ENCODE data around the gene PEX13. TPM values are rescaled to one million over a fixed set of nuclear protein-coding genes. Genes with fewer than 3 reads are reported as not detected.

Gene PEX13
- total RNA-seq, 1 experiment from 2014 or later = 22.4 TPM

DNA sequence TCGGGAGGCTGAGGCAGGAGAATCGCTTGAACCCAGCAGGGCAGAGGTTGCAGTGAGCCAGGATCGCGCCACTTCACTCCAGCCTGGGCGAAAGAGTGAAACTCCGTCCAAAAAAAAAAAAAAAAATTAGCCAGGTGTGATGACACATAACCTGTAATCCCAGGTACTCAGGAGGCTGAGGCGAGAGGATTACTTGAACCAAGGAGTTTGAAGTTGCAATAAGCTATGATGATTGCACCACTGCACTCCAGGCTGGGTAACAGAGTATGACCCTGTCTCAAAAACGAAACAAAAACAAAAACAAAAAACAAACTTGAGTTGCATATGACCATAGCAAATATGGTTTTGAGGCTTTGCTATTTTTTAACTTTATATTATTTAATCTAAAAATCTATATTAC is 74.0 kb downstream of the PEX13 start:
- Mint-ChIP-seq H3K27me3 (ENCODE audit: low read depth) (no peaks in the 10 kb centered on the region), H3K27ac (no peak overlapping the region), H3K36me3 (ENCODE audit: insufficient read depth in 1 of 3, low read depth in 3 of 3) (peaks cover 4 to 16% (median 11%) of the 10 kb centered on the region in 3 experiments; a peak in 5 of 7 replicates), H3K4me1 (no peaks in the 10 kb centered on the region), H3K9me3 (no peaks in the 10 kb centered on the region), H3K4me3 (no peak overlapping the region)
- H3K4me1 ChIP-seq (ENCODE audit: insufficient read depth, low read length) = no peaks in the 10 kb centered on the region
- H2BK20ac ChIP-seq (ENCODE audit: low read depth, low read length, poor library complexity, severe bottlenecking) = no peak overlapping the region
- no peak overlapping the region for H3K56ac ChIP-seq (ENCODE audit: insufficient read length, low read depth, low read length)
- H2BK5ac ChIP-seq (ENCODE audit: insufficient read length, low read length) = no peak overlapping the region
- no peak overlapping the region for H3T11ph ChIP-seq (ENCODE audit: low read length)
- H3K27ac ChIP-seq (ENCODE audit: insufficient read length, low read depth, low read length) = no peak overlapping the region
- no peak overlapping the region for H3K4me2 ChIP-seq (ENCODE audit: insufficient read depth, insufficient read length, low read length)
- H2BK12ac ChIP-seq (ENCODE audit: insufficient read length, low read depth, low read length) = no peak overlapping the region
- H3K9ac ChIP-seq (ENCODE audit: extremely low read depth, insufficient read length, low read length) = no peak overlapping the region
- no peaks in the 10 kb centered on the region for H3K27me3 ChIP-seq (ENCODE audit: insufficient read depth, low read length)
- H4K20me1 ChIP-seq (ENCODE audit: control insufficient read depth, insufficient read depth, insufficient read length) = no peaks in the 10 kb centered on the region
- no peaks in the 10 kb centered on the region for H3K23me2 ChIP-seq (ENCODE audit: insufficient read length, low read depth, low read length, poor library complexity, severe bottlenecking)
- H3K79me2 ChIP-seq (ENCODE audit: insufficient read depth, low read length) = no peaks in the 10 kb centered on the region
- no peak overlapping the region for H4K5ac ChIP-seq (ENCODE audit: insufficient read length, low read depth, low read length)
- H4K8ac ChIP-seq (replicated peaks; ENCODE audit: insufficient read length, low read depth, low read length) = no peak overlapping the region
- no peak overlapping the region for H2AFZ ChIP-seq (ENCODE audit: low read length)
- no CpG with 5 or more reads among the region's 8 CpGs for WGBS (ENCODE audit: extremely low coverage, insufficient read length, low lambda C conversion rate)
- H3K18ac ChIP-seq (ENCODE audit: insufficient read length, low read depth, low read length) = no peak overlapping the region
- H3K9me3 ChIP-seq (ENCODE audit: control insufficient read depth, low read depth, low read length) = no peaks in the 10 kb centered on the region
- no peak overlapping the region for H2BK120ac ChIP-seq (ENCODE audit: low read depth, low read length, poor library complexity, severe bottlenecking)
- TF ChIP-seq, protein P1, sequence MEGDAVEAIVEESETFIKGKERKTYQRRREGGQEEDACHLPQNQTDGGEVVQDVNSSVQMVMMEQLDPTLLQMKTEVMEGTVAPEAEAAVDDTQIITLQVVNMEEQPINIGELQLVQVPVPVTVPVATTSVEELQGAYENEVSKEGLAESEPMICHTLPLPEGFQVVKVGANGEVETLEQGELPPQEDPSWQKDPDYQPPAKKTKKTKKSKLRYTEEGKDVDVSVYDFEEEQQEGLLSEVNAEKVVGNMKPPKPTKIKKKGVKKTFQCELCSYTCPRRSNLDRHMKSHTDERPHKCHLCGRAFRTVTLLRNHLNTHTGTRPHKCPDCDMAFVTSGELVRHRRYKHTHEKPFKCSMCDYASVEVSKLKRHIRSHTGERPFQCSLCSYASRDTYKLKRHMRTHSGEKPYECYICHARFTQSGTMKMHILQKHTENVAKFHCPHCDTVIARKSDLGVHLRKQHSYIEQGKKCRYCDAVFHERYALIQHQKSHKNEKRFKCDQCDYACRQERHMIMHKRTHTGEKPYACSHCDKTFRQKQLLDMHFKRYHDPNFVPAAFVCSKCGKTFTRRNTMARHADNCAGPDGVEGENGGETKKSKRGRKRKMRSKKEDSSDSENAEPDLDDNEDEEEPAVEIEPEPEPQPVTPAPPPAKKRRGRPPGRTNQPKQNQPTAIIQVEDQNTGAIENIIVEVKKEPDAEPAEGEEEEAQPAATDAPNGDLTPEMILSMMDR (conservative IDR thresholded peaks at IDR 0.05) = no peak
- DNase-seq = no peak
- no peaks in the 10 kb centered on the region for H3K79me1 ChIP-seq (ENCODE audit: insufficient read depth, low read depth, low read length, poor library complexity, severe bottlenecking)
- no peak overlapping the region for H3K4ac ChIP-seq (ENCODE audit: low read depth, low read length)
- H2BK15ac ChIP-seq (ENCODE audit: low read depth, low read length) = no peak overlapping the region
- no peak overlapping the region for H2AK5ac ChIP-seq (ENCODE audit: insufficient read length, low read length)
- H3K14ac ChIP-seq (ENCODE audit: insufficient read depth, low read length) = no peak overlapping the region
- H4K91ac ChIP-seq (ENCODE audit: insufficient read length, low read depth, low read length) = no peak overlapping the region
- H3K23ac ChIP-seq (ENCODE audit: insufficient read length, low read depth, low read length) = no peak overlapping the region

All from H9 (cell line).